Hypothalamus (tissue), 51 donors: ENCODE measurements around the gene ALDOA.
"Not testable (repeated sequence)": the region's sequence is repeated elsewhere in the genome, so short reads cannot be mapped to it uniquely, and the experiment has no call there.

Experiments
- DNase-seq, 51 donors: peaks; one replicate each; lab custom pipeline; 2025; lab: John Stamatoyannopoulos, UW

Gene ALDOA

DNA sequence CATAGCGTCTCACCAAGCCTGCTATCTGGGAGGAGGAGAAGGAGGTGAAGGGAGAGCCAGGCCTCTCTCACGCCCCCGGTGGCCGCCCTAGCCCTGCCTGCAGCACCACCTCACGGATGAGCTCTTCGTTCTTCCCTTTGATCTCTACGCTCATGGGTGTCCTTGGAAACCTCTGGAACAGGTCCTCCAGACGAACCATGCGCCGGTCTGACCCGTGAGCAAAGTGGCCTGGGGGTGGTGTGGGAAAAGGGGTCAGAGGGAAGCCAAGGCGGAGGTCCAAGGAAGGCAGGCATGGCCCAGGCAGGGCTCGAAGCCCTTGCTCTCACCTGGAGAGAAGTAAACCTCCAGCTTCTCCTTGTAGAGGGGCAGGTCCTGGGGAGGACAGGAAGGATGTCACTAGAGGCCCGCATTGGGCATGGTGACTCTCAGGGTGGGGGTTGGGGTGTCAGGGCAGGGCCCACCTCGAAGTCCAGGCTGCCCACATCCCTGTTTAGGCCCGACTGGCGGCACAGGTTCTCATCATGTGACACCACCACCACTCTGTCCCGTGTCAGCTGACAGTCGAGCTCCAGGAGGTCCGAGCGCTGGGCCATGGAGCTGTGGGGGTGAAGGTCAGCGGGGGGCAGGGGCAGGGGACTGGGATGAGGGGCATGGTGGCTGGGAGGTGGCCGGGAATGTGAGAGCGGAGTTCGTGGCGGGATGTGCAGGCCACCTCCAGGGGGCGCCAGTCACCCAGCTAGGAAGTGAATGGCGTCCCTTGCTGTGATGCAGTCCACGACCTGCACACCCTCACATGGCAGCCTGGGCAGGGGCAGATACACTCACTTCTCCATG is 46.9 kb downstream of the ALDOA start:
- peak in 7 of 51 donors; percentile 3 to 34 (median 19) for DNase-seq

GRCh38 chr16:30113031-30113710 is 47.6 kb downstream of the ALDOA start, which contains the start of gene GDPD3:
Gene GDPD3 (minus strand): TSS chr16:30113537. CDS start chr16:30113478, 59 bp downstream.
- no peak for DNase-seq

DNA sequence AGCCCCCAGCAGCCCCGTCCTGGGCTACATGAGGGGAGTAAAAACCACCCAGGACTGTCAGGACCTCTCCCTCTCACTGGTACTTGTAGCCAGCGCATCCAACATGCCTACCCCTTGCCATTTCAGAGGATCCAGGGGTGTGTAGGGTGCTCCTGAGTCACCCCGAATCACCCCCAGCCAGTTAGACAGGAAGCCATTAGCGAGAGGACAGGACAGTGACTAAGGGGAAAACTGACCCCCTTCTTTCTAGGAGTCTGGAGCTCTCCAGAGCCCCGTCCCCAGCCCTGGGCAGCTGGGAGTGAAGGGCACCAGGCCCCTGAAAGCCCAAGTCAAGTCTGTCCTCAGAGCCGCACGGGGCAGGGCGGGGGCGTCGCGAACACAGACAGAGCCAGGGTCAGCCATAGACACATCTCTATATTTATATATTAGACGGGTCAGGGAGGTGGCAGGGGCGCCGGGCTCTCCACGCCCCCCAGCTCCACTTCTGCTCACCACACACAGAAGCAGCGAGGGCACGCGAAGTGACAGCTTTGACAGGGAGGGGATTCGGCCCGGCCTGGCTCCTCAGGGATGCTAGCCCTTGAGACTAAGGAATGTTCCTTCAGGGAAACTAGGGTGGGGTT is 48.3 kb downstream of the ALDOA start:
- no peak for DNase-seq

- DNase-seq, result no peak
Observed at GRCh38 chr16:30114411-30114810, 48.9 kb downstream of the ALDOA start.

- not testable (repeated sequence) for DNase-seq
Observed at GRCh38 chr16:30114833-30115232, 49.3 kb downstream of the ALDOA start.

GRCh38 chr16:30115238-30115637 is 49.7 kb downstream of the ALDOA start:
- no peak for DNase-seq

GRCh38 chr16:30116291-30117207 is 51.0 kb downstream of the ALDOA start:
- DNase-seq, result no peak

DNA sequence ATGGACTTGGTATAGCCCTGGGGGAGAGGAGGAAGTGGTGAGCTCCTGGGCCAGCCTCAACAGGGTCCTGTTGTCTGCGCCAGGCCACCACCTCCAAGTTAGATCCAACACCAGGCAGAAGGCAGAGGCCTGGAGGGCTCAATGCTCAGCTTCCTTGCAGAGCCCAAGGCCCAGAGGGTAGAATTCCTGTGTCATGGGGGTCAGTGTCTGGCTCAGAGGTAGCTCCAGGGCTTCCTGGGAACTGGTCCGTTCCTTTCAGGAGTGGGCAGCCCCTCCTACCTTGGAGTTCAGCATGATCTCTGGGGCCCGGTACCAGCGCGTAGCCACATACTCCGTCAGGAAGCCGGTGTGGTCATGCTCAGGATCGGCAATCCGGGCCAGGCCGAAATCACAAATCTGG is 52.2 kb downstream of the ALDOA start:
- DNase-seq, result no peak

GRCh38 chr16:30119428-30119827 is 53.9 kb downstream of the ALDOA start:
- DNase-seq, result no peak
